Measurements from ENCODE around the gene RING1.

Gene RING1

DNA sequence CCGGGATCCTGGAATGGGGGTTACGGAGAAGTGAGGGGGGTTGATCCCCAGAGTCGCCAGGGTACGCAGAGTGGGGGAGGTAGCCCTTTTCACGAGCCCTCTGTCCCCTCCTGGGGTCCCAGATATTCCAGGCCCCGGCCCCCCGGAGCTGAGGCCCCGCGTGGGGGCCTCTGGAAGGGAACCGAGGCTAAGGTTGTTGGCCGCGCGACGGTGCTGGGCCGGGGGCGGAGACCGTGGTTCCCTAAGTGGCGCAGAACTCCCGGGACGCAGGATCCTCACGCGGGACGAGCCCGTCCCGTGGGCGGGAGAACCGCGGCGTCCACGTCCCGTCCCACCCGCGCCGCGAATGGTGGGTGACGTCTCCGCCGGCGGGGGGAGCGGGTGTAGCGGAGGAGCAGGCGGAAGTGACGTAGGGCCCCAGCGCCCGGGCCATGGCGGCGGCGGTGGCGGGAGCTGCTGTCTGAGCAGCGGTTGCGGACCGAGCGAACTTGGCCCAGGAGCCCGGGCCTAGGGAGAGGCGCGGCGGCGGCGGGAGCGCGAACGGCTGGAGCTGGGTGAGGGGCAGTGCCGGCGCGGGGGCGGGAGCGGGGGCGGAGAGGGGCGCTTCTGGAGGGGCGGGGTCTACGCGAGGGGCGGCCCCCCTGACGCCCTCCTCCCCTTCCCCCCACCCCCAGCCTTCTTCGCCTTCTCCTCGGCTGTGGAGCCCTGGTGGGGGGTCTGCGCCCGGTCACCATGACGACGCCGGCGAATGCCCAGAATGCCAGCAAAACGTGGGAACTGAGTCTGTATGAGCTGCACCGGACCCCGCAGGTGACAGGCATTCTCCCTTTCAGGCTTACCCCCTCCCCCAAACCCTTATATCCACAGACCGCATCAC, at the start of gene RING1:
TSS of gene RING1 (plus strand) at position 410 of the 877 bp plus-strand sequence. CDS start at position 733, 323 bp downstream.
- peak; percentile 80 for DNase-seq (ENCODE audit: low read depth)

DNA sequence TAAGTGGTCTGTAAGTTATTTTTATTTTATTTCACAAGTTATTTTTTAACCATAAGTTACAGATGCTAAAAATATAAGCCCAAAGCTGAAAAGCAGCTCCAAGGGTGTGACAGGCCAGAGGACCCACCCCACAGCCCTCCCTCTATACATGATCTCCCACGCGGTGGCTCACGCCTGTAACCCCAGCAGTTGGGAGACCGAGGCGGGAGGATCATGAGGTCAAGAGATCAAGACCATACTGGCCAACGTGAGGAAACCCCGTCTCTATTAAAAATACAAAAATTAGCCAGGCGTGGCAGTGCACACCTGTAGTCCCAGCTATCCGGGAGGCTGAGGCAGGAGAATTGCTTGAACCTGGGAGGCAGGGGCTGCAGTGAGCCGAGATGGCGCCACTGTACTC, 48.2 kb upstream of the RING1 start:
- DNase-seq (ENCODE audit: low read depth) = no peak

- DNase-seq (ENCODE audit: low read depth) = no peak
These were observed 47.5 kb upstream of the RING1 start for GRCh38 chr6:33160728-33161344.

GRCh38 chr6:33161354-33162331, 46.7 kb upstream of the RING1 start:
- DNase-seq (ENCODE audit: low read depth) = peak; percentile 83

- DNase-seq (ENCODE audit: low read depth) = no peak
These were observed 44.8 kb upstream of the RING1 start for GRCh38 chr6:33163540-33163939.

- DNase-seq (ENCODE audit: low read depth) = no peak
These were observed 44.1 kb upstream of the RING1 start for GRCh38 chr6:33164176-33164575.

DNA sequence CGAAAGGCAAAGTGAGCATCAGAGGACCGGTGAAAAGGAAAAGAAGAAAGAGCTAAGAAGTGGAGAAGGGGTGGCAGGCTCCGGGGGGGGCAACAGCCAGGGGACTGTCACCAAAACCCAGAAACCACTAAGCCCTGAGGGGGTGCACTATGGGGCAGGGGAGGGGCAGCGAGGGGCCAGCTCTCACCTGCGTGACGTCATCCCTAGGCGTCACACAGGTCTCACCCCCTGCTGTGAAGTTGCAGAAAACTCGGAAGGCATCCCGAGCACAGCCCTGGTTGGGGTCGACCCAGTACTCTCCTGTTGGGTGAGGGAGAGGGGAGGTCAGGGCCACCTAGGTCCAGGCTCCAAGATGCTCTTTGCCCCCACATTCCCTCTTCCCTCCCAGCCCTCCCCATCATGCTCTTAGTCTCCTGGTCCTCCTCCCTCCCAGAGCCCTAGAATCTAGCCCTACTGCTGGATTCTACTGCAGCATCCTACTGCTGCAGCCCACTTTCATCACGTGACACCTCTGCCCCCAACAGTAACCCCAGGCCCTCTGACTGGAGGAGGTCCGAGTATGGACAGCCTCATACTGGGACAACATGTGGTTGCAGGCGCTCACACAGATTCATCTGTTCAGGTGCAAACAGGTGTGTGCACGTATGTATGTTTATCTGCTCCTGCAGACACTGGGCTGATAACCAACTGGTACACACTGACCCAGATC, 43.5 kb upstream of the RING1 start:
- no peak for DNase-seq (ENCODE audit: low read depth)

DNA sequence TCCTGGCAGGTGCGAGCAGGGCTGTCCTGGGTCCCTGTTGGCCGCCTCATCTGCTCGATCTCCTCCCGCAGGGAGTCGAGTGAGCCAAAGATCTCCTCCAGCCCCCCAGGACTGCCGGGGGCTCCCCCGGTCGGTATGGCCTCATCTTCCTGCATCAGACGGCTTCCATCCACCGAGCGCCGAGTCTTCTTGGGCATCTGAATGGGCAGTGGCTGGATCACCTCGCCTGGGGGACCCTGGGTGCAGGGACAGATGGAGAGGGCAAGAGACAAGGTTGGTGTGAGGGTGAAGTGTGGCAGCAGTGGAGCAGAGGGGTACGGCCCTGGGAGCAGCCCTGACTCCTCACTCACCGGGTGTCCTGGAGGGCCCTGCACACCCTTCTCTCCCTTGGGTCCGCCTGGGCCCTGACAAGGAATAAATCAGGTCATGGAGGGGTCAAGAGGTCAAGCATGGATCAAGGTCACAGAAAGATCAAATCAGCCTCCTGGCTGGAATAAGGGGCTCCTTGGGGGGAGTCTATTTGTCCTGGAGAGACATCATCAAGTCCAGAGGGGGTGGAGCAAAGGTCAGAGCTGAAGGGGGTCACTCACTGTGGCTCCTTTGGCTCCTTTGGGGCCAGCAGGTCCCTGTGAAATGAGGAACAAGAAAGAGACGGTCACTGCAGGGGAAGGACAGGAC, 42.6 kb upstream of the RING1 start:
- DNase-seq (ENCODE audit: low read depth) = no peak

- no peak for DNase-seq (ENCODE audit: low read depth)
These were observed 41.9 kb upstream of the RING1 start for GRCh38 chr6:33166363-33166762.

DNA sequence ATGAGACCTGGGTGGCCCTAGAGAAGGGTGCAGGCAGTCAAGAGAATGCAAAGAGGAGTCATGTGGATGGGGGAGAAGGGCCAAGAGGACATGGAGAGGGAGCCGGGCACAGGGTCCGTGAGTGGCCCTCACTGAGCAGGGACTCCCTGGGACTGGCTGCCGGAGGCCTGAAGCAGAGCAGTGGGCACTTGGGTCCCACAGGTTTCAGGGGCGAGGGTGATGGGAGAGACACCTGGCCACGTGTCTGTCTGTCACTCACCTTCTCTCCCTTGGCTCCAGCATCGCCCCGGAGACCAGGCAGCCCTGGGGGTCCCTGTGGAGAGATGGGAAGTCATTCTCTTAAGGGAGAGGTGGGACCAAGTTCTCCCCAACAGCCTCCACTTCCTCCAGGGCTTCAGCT, 41.5 kb upstream of the RING1 start:
- DNase-seq (ENCODE audit: low read depth) = no peak

- no peak for DNase-seq (ENCODE audit: low read depth)
These were observed 40.7 kb upstream of the RING1 start for GRCh38 chr6:33167374-33168283.

DNA sequence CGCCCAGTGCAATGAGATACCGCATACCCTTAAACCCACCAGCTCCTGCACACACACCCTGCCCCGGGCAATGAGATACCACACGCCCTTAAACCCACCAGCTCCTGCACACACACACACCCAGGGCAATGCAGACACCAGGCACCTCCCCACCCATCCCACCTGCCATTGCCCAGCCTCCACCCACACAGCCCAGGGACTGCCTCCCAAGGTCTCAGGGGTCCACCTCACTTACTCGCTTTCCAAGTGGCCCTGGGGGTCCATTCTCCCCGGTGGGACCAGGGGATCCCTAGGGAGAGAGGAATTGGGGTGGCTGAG, 40.1 kb upstream of the RING1 start:
- no peak for DNase-seq (ENCODE audit: low read depth)

DNA sequence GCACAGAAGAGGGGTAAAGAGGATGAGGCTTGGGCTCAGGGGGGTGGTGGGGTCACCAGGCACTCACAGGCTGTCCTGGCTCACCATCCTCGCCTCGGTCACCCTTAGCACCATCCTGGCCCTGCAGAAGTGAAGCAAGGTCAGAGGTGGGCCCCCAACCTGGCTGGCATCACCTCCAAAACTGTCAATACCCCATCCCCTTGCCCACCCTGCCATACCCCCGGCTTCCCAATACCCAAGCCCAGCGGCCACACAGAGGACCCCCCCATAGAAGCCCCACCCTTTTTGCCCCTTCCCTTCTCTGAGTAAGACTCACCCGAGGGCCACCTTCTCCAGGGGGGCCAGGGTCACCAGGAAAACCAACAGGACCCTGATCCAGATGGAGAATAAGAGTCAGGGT, 39.7 kb upstream of the RING1 start:
- no peak for DNase-seq (ENCODE audit: low read depth)

DNA sequence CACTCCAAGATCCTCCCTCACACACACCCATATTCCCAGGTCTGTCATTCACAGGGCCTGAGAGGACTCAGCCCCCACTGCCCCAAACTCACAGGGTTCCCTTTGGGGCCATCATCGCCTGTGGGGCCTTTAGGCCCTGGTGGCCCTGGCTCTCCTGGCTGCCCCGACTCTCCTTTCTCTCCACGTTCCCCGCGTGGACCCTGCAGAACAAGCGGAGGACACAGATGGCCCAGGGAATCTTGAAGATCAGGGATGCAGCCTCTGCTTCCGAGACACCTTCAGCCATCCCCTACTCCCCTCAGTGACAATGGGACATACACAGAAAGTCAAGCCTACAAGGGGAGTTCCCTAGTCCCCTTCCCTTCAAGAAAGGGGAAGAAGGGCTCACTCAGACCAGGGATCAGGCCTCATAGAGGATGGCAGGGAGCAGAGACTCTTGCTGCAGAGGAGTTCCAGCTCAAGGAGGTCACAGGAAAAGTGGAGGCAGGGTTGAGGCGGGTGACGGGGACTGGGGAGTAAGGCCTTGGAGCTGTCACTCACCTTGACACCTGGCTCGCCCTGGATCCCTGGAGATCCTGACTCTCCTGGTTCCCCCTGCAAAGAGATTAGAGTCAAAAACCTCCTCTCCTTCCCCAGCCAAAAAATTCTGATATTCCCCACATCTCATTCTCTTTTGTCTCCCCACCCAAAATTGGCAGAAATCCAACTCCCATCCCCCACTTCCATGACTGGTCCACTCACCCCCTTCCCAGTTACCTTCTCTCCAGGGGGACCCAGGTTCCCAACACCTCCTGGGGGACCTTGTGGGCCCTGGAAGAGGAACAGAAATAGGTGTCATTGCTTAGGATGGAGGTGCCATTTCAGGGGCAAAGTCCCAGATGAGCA, 38.8 kb upstream of the RING1 start:
- DNase-seq (ENCODE audit: low read depth) = no peak

DNA sequence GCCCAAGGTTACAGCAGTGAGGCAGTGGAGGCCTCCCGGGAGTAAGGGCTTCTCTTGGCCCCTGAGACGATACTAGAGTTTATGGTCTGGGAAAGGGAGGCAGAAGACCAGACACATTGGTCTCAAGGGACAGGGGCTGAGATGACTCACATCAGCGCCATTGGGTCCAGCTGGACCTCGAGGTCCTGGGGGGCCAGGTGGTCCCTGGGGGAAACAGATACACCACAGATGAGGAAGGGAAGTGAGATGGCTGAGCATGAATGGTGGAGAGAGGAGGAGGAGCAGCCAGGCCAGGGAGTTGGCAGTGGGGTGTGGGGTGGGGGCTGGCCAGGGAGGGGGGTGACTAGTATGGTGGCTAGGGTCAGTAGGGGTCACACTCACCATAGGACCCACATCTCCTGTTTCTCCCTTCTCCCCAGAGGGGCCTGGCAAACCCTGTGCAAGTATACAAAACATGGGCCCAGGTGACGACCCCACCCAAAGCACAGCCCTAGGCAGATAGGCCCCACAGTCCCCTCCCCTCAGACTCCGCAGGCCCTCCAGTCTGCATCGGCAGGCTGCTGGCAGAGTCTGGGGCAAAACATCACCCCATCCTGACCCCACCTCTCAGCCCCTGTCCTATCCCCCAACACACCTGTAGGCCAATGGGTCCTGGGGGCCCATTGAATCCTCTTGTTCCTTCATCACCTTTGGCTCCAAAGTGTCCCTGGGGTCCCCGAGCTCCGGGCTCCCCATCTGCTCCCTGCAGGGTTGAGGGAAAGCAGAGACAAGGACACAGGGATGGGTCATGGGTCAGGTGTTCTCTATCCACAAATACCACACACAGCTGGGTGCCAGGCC, 37.9 kb upstream of the RING1 start:
- no peak for DNase-seq (ENCODE audit: low read depth)

DNA sequence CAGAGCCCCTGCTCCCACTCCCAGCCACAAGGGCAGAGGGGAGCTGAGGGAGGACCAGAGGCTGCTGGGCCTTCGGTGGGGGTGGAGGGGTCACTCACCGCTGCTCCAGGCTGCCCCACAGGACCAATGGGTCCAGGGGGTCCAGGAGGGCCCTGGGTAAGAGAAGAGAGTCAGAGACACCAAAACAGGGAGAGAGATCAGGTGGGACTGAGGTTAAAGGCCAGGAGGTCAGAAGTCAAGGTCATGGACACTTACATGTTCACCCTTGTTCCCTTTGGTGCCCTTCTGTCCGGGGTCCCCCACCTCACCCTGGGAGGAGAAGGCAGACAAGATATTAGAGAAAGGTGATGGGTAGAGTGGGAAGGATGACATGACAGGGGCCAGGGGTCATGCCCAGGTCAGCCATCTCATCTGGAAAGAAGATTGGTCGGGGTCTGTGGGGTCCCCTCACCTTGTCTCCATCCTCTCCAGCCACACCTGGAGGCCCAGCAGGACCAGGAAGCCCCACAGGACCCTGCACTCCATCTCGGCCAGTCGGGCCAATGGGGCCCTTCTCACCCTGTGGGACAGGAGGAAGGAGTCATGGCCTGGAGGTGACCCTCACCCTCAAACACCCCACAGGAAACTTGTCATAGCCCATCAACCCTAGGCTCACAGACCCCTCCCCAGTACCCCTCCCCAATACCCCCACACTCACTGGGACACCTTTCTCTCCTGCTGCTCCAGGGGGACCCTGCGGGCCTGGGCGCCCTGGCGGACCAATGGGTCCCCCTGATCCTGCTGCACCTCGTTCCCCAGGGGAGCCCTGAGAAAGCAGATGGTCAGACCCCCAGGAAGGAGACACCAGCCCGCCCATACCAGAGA, 37.1 kb upstream of the RING1 start:
- no peak for DNase-seq (ENCODE audit: low read depth)
